ENCODE results near the gene MFSD6. TPM values are rescaled to one million over a fixed set of nuclear protein-coding genes. Genes with fewer than 3 reads are reported as not detected.
"Not testable (repeated sequence)": the region's sequence is repeated elsewhere in the genome, so short reads cannot be mapped to it uniquely, and the experiment has no call there.

The MFSD6 gene
- total RNA-seq, 1 donor from 2014 or later = 35.5 TPM

GRCh38 chr2:190404487-190404886, 3.7 kb upstream of the MFSD6 start:
- FAIRE-seq = no peak
- no peak for DNase-seq (ENCODE audit: low spot score in 2 of 2)

GRCh38 chr2:190405070-190405469, 3.1 kb upstream of the MFSD6 start:
- no peak for DNase-seq (ENCODE audit: low spot score in 2 of 2)
- FAIRE-seq = no peak

- FAIRE-seq = no peak
These were observed 2.2 kb upstream of the MFSD6 start for GRCh38 chr2:190405995-190406394.

GRCh38 chr2:190406805-190407204, 1.4 kb upstream of the MFSD6 start:
- FAIRE-seq = no peak
- DNase-seq (ENCODE audit: low spot score in 2 of 2) = no peak

More at GRCh38 chr2:190405995-190406394, 2.2 kb upstream of the MFSD6 start:
- DNase-seq (ENCODE audit: low spot score in 2 of 2) = no peak

GRCh38 chr2:190407246-190407661, 901 bp upstream of the MFSD6 start:
- FAIRE-seq (no peak), DNase-seq (ENCODE audit: low spot score in 2 of 2) (no peak)

- FAIRE-seq (no peak), DNase-seq (ENCODE audit: low spot score in 2 of 2) (peak; percentile 73 to 81)
These were observed 550 bp downstream of the MFSD6 start for GRCh38 chr2:190408538-190409271.

- FAIRE-seq = no peak
These were observed 1.5 kb downstream of the MFSD6 start for GRCh38 chr2:190409616-190410015.

GRCh38 chr2:190410166-190410565, 2.0 kb downstream of the MFSD6 start:
- DNase-seq (ENCODE audit: low spot score in 2 of 2) (no peak), FAIRE-seq (no peak)

More at GRCh38 chr2:190409616-190410015, 1.5 kb downstream of the MFSD6 start:
- DNase-seq (ENCODE audit: low spot score in 2 of 2) = no peak

- FAIRE-seq = no peak
- no peak for DNase-seq (ENCODE audit: low spot score in 2 of 2)
These were observed 4.8 kb downstream of the MFSD6 start for GRCh38 chr2:190412966-190413365.

- FAIRE-seq (no peak), DNase-seq (ENCODE audit: low spot score in 2 of 2) (no peak)
These were observed 5.3 kb downstream of the MFSD6 start for GRCh38 chr2:190413421-190413820.

- FAIRE-seq (no peak), DNase-seq (ENCODE audit: low spot score in 2 of 2) (no peak)
These were observed 7.1 kb downstream of the MFSD6 start for GRCh38 chr2:190415251-190415650.

GRCh38 chr2:190415794-190416775, 7.9 kb downstream of the MFSD6 start:
- FAIRE-seq (no peak), DNase-seq (ENCODE audit: low spot score in 2 of 2) (no peak)

GRCh38 chr2:190417045-190417842, 9.1 kb downstream of the MFSD6 start:
- no peak for DNase-seq (ENCODE audit: low spot score in 2 of 2)
- FAIRE-seq = no peak

GRCh38 chr2:190418727-190419126, 10.6 kb downstream of the MFSD6 start:
- DNase-seq (ENCODE audit: low spot score in 2 of 2) = no peak
- no peak for FAIRE-seq

GRCh38 chr2:190420801-190421200, 12.6 kb downstream of the MFSD6 start:
- DNase-seq (ENCODE audit: low spot score in 2 of 2) (no peak), FAIRE-seq (peak; percentile 52)

- DNase-seq (ENCODE audit: low spot score in 2 of 2) = no peak
- peak; percentile 6 for FAIRE-seq
These were observed 17.2 kb downstream of the MFSD6 start for GRCh38 chr2:190425221-190425866.

GRCh38 chr2:190425883-190426658, 17.9 kb downstream of the MFSD6 start:
- no peak for FAIRE-seq
- DNase-seq (ENCODE audit: low spot score in 2 of 2) = no peak

GRCh38 chr2:190430866-190431265, 22.7 kb downstream of the MFSD6 start:
- DNase-seq (ENCODE audit: low spot score in 2 of 2); FAIRE-seq: not testable (repeated sequence)

- FAIRE-seq (no peak), DNase-seq (ENCODE audit: low spot score in 2 of 2) (no peak)
These were observed 23.8 kb downstream of the MFSD6 start for GRCh38 chr2:190431907-190432306.
